ENCODE results near the gene C11orf21. TPM values are rescaled to one million over a fixed set of nuclear protein-coding genes. Genes with fewer than 3 reads are reported as not detected.

The C11orf21 gene
- total RNA-seq, 1 donor from 2014 or later, result not detected

- no peak for DNase-seq (ENCODE audit: low read depth)
Measured at GRCh38 chr11:2261436-2262230, 40.1 kb downstream of the C11orf21 start.

DNA sequence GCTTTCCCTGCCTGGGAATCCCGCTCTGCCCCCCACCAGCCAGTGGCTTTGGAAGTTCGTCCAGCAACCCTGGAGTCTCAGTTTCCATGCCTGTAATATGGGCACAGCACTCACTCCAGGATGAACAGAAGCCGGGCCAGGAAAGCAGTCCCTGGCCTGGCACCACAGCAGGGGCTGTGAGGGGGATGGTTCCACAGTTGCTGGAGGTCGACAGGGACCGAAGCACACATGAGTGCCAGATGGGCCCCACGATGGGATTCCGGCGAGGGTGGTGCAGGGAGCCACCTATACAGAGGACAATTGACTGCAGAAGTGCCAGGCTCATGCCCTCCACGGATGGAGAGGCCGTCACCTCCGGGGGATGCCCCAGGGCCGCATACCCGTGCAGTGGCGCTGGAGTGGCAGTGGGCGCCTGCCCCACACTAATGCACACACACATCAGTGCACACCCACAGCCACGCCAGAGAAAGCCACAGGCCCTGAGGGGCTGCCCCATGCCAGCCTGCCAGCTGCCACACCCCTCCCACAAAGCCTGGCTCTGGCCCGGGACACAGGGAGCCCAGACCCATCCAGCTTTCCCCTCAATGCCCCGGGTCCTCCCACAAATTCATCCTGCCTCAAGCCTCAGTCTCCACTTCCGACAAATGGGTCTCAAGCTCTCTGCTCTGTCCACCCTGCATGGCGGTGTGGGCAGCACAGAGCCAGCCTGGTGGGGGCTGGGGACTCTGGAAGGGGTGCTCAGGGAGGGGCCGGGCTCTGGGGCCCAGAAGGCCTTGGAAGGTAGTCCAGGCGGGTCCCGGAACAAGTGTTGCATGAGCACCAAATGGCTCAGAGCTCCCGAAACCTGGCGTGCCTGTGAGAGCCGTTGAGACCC lies 41.0 kb downstream of the C11orf21 start:
- no peak for DNase-seq (ENCODE audit: low read depth)

GRCh38 chr11:2259897-2260451 lies 41.7 kb downstream of the C11orf21 start:
- no peak for DNase-seq (ENCODE audit: low read depth)

DNA sequence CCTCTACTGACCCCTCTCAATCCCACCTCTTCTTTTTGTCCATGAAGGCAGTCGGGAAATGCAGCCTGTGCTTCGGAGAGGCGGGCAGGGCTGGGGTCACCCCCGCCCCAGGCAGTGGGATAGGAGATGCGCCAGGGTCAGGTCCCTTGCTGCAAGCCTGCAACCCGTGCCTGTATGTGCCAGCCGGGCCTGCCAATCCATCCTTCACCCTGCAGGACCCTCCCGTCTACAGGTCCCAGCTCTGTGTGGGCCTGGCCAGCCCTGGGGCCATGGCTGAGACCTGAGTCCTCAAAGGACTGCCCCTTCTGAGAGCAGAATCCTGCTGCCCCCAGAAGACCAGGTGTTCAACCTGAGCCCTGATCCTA lies 42.3 kb downstream of the C11orf21 start:
- no peak for DNase-seq (ENCODE audit: low read depth)

DNA sequence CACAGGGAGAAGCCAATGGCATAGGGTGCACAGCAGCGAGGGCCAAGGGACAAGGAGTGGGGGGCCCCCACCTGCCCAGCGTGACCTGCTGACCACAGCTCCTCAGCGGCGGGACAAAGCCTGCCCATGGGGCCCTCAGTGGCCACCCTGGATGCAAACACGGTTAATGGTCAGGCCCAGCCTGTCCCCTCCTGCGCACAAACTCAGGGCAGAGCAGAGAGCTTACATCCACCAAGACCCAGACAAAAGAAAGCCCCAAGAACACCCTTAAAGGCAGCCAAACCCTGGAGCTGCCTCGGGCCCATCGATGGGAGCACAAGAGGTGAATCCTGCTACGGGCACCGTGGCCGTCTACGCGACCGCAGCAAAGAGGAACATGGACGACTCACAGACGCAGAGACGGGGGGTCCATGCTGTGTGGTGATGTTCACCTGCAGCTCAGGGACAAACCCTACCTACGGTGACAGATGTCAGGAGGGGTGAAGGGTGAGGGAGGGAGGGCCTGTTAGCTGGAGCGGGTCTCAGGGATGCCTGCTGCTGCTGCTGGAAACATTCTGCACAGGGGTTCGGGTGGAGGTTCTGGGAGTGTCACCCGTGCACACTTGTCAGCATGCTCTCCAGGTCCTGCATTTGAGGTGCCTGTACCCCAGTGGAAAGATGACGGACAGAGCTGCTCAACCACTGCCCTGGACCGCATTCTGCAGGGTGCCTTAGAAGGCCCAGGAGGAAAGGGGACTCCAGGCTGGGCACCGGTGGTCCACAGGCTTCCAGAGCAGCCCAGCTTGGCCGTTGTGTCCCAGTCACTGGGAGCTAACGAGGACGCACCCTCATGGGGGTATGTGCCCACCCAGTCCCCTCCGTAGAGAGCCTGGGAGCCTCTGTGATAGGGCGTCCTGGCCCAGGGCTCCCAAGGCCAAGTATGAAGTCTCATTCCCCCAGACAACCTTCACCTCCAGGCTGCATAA lies 42.9 kb downstream of the C11orf21 start:
- no peak for DNase-seq (ENCODE audit: low read depth)

GRCh38 chr11:2256951-2257700 lies 44.6 kb downstream of the C11orf21 start:
- DNase-seq (ENCODE audit: low read depth), result no peak

DNA sequence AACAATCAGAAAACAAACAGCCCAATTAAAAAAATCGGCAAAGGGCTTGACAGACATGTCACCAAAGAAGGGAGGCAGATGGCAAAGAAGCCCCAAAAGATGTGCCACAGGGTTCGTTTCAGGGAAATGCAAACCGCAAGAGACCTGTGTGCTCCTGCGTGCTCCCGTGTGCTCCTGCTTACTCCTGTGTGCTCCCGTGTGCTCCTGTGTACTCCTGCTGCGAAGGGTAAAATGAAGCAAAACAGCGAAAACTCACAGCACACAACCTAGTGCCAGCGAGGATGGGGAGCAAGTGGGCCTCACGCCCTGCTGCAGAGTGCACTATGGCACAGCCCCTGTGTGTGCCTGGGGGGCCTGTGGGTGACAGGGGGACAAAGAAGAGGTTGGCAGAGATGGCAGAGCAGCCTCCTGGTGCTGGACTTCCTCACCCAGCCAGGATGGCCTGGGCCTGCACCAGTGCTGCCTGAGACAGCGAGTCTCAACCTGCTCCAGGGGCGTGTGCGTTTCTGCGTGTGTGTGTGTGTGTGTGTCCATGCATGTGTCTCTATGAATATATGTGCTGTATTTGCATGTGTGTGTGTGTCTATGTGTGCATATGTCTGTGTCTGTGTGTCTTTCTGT lies 45.3 kb downstream of the C11orf21 start:
- DNase-seq (ENCODE audit: low read depth), result no peak

DNA sequence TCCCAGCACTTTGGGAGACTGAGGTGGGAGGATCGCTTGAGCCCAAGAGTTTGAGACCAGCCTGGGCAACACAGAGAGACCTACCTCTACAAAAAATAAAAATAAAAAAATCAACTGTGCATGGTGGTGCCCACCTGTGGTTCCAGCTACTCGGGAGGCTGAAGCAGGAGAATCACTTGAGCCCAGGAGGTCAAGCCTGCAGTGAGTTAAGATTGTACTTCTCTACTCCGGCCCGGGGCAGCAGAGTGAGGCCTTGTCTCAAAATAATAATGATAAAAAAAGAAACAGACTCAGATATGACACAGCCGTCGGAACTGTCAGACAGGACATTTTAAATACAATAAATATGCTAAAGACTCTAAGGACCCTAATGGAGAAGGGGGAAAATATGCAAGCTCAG lies 49.7 kb downstream of the C11orf21 start:
- no peak for DNase-seq (ENCODE audit: low read depth)

DNA sequence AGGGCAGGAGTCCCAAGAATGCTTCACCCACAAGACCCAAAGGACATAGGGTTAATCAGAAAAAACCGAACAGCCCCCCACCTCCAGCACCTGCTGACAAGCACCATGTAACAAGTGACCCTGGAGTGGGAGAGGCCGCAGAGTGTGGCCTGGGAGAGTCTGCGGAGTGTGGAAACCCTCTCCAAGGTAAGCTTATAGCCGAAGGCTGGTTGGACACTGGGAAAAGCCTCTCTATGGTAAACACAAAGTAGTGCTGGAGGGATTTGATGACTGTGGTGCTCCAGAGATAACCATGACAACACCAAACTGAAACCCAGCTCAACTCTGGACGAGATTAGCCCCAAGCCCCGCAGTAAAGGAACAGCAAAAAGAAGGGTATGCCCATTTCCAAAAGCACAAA lies 50.6 kb downstream of the C11orf21 start:
- DNase-seq (ENCODE audit: low read depth), result no peak

DNA sequence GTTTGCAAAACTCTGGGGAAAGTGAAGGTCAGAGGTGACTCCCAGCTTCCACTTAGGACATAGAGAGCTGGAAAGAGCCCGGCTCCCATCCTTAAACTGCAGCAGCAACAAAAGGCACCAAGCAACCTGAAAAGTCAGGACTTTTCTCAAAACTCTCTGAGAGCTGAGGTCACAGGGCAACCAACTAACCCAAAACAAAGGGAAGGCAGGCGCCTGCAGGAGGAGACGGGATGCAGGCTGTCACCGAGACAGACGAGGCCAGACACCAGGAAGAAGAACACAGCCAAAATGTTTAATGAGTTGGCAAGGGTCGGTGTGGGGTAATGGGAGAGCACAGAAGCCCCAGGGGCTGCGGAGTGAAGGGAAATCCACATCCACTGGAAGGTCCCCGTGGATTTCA lies 51.2 kb downstream of the C11orf21 start:
- DNase-seq (ENCODE audit: low read depth), result no peak

DNA sequence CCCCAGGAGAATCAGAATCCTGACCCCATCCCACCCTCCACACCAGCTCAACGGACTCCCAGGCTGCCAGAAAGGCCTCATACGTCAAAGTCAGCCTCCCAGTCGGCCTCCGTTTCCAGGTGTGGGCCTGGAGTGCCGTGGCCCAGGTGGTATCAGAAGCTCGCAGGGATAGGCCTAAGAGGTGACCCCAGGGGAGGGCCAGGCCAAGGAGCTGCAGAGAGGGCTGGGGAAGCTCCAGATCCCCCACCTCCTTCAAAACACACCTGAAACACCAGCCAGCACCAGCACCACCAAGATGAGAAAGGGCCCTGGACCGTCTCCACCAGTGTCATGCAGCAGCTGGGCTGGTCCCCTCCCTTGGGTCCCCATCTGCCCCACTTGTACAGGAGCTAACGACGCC lies 51.7 kb downstream of the C11orf21 start:
- DNase-seq (ENCODE audit: low read depth), result no peak

GRCh38 chr11:2249189-2249916 lies 52.4 kb downstream of the C11orf21 start:
- no peak for DNase-seq (ENCODE audit: low read depth)

GRCh38 chr11:2248762-2249161 lies 53.0 kb downstream of the C11orf21 start:
- no peak for DNase-seq (ENCODE audit: low read depth)

GRCh38 chr11:2248242-2248641 lies 53.5 kb downstream of the C11orf21 start:
- no peak for DNase-seq (ENCODE audit: low read depth)

DNA sequence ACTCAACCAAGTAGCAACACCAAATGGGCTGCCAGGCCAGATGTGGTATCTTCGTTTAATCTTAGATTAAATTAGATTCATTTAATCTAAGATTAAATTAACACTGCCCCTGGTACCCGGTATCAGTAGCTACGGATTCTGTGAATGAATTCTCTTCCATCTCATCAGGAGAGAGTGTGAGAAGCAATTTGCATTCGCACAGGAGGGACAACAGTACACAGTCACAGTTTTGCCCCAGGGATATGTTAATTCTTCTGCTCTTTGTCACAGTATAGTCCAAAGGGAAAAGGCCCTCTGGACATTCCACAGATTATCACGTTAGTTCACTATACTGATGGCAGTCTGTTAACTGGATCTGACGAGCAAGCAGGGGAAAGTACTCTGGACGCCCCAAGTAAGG lies 54.2 kb downstream of the C11orf21 start:
- no peak for DNase-seq (ENCODE audit: low read depth)

Data from myocyte (in vitro differentiated cells).